NCI-H2196 treated with DMSO at 0.1 percent for 48 hours (cell line): ENCODE measurements around the gene EHMT1.
"Not testable (repeated sequence)": the region's sequence is repeated elsewhere in the genome, so short reads cannot be mapped to it uniquely, and the experiment has no call there.

ENCODE experiments used
- DNase-seq: peaks from one replicate; lab custom pipeline; 2025; ENCODE audit not compliant: unreplicated experiment; lab: John Stamatoyannopoulos, UW

Gene EHMT1

DNA sequence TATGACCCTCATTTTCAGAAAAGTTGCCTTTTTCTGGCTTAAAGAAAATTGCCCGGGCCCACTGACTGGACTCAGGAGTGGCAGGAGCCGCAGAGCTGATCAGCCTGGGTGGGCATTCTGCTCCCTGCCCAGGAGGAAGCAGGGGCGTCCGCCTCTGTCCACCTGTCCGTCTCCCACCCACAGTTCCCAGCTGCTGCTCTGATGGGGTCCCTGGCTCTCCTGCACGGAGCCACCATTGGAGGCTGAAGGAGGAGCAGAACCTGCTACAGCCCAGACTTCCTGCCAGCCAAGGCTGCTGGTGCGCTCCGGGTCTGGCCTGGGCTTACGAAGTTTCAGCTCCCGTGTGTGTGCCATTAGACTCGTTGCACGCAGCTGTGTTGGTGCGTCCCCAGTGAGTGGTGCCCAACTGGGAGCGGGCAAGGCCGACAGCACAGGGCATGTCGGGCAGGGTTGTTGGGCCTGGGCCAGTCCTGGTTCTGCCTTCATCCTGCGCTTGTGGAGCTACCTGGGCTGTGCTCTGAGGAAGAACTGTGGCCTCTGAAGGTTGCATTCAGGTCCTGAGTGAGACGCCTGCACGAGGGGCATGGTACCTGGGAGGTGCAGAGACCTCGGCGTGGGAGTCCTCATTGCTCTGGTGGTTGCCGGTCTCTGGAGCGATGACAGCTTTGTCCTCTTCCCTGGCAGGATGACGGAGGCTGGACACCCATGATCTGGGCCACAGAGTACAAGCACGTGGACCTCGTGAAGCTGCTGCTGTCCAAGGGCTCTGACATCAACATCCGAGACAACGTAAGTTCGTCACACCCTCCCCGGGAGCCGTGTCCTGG is 181.6 kb downstream of the EHMT1 start:
- no peak for DNase-seq

DNA sequence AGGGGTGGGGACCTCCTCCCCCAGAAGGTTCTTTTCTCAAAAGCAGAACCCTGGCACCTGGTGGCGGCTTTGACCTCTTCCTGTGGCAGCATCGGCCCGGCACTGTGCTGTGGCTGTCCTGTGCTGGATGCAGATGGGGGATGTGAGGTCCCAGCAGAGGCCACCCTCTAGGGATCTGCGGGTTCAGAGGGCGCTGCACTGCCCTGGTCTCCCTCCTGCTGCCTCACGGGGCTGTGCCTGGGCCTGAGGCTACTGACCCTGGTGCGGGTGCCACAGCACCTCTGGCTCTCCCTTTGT is 182.2 kb downstream of the EHMT1 start:
- DNase-seq: no peak

DNA sequence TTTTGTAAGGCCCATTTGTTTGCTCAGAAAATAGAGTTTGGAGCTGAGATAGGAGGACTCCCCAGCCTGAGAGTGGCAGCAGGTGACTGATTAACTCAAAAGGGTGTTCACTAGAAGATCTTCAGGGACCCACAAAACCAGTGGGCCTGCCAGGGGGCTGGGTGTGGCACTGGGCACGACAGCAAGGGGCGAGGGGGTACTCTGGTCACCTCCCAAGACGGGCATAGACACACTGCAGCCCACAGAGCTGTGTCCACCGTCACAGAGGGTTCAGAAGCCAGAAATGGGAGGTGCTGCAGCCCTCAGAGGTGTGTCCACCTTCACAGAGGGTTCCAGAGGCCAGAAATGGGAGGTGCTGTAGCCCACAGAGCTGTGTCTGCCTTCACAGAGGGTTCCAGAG is 183.2 kb downstream of the EHMT1 start:
- DNase-seq: no peak

DNA sequence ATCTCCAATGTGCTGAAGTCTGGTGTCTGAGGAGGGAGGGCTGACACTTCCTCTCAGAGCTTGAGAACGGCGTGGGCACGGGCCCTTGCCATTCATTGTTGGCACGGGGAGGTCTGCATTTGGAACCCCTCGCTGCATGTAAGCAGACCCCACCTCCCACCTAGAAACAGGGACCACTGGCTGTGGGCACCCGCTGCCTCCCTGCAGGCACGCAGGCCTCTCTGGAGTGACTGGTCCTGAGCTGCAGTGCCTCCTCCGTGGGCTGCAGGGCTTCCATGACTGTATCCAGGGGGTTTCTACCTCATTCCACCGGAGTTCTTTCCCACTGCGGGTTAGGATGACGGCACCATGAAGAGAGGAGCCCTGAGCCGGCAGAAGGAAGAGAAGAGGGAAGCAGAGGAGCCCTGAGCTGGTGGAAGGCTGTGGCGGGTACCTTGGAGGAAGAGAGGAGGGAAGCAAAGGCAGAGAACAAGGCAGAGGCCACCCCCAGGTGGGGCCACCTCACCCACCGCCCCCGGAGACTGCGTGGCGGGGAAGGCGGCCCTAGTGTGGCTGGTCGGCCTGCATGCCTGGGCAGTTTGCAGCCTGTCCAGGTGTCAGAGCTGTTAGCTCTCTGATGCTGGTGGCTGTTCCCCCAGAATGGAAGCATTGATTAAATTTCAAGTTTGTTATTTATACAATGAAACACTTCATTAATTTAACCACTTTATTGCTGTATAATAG is 183.9 kb downstream of the EHMT1 start:
- DNase-seq: no peak

DNA sequence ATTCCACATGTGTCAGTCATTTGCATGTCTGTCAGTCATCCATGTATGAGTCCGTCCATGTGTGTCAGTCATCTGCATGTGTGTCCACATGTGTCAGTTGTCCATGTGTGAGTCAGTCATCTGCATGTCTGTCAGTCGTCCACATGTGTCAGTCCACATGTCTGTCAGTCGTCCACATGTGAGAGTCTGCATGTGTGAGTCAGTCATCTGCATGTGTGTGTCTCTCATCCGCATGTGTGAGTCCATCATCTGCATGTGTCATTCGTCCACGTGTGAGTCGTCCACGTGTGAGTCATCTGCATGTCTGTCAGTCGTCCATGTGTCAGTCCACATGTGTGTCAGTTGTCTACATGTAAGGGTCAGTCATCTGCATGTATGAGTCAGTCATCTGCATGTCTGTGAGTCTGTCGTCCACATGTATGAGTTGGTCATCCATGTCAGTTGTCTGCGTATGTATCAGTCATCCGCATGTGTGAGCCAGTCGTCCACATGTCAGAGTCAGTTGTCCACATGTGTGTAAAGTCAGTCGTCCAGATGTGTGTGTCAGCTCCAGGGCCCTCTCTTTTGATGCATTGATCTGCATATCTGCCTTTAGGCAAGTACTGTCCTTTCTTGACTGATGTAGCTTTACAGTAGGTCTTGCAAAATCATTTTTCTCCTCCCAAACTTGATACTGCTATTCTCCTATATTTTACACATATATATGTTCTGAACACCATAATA is 186.3 kb downstream of the EHMT1 start:
- DNase-seq: no peak

DNA sequence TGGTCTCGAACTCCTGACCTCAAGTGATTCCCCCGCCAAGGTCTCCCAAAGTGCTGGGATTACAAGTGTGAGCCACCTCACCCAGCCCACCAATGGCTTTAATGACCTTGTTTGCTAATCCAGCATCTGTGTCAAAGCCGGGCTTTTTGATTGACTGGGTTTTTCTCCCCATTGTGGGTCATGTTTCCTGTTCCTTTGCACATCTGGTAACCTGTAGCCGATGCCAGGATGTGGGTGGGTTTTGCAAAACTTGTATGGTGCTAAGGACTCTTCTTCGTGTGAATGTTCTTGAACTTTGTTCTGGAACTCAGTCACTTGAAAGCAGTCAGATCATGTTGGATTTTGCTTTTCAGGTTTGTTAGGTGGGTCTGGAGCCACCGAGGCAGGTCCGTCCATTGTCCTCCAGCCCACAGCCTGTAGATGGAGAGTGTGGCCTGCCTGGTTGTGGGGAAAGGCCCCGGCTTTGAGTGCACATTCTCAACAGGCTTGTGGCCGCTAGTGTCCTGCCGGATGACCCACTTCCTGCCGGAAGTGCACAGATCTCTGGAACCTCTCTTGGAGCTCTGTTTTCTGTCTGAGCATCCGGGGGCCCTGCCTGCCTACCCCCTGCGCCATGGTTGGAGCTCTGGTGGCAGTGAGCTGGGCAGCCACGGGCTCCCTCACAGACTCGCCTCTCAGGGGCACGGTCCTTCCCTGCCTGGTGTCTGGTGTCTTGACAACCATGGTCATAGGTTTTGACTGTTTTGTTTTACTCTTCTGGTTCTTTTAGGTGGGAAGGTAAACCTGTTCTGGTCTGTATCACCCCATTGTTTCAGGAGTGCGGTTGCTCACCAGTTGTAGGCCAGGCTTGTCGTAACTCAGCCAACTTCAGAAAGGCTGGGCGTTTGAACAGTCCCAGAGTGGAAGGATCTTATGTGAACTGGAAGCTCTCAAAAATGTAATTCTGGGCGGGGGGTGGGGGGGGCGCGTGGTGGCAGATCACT is 189.2 kb downstream of the EHMT1 start:
- DNase-seq: no peak

DNA sequence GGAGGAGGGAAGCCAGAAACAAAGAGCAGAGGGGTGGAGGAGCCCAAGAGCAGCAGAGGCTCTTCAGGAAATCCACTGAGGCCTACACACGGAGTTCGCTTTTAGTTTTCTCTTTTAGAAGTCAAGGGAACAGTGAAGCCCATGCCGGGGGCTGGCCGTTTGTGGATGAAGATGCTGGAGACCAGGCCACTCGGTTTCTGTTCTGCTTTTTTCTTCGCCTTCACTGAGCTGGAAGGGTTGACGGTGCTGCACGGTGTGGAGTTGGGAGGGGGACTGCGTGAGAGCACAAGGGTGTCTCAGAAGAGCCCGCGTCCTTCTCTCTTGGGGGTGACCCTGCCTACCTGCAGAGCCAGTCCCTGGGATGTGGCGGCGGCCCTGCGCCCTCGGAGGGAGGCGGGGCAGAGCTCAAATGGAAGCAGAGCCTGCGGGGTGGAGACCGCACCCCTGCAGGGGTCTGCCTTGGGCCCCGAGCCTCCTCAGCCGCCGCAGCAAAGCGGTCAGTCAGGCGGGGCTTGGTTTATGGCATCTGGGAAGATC is 190.3 kb downstream of the EHMT1 start:
- DNase-seq: no peak

DNA sequence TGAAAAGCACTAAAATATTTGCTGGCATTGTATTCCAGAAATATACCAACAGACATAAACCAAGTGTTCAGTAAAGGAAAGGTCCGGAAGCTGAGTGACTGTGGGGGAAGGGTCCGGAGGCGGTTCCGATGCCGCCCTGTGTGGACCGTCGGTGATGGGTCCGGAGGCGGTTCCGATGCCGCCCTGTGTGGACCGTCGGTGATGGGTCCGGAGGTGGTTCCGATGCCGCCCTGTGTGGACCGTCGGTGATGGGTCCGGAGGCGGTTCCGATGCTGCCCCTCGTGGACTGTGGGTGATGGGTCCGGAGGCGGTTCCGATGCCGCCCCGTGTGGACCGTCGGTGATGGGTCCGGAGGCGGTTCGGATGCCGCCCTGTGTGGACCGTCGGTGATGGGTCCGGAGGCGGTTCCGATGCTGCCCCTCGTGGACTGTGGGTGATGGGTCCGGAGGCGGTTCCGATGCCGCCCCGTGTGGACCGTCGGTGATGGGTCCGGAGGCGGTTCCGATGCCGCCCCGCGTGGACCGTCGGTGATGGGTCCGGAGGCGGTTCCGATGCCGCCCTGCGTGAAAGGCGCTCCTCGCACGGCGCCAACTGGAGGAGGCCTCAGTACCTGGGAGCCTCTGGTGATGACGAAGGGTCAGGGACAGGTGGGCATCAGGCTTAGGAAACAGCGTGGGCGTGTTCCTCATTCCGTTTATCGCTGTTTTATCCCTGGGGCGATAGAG is 191.1 kb downstream of the EHMT1 start:
- DNase-seq: not testable (repeated sequence)

DNA sequence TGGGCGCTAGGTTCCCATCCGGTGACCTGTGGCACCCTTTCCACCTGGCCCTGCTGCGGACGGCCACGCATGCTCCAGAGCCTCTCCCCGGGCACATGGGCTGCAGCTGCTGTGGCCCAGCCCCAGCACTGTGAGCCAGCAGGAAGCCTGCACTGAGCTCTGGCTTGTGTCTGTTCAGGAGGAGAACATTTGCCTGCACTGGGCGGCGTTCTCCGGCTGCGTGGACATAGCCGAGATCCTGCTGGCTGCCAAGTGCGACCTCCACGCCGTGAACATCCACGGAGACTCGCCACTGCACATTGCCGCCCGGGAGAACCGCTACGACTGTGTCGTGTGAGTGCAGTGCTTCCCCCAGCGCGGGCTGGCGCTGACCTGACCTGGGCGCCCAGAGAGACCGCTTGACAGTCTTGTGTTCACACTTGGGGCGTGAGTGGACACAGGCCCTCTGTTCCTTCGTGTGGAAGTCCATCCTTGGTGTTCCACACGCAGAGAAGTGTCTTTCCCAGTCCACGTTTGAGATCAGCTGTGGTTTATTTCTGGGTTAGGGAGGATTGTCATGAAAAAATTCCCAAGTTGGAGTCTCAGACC is 192.6 kb downstream of the EHMT1 start:
- no peak for DNase-seq

DNA sequence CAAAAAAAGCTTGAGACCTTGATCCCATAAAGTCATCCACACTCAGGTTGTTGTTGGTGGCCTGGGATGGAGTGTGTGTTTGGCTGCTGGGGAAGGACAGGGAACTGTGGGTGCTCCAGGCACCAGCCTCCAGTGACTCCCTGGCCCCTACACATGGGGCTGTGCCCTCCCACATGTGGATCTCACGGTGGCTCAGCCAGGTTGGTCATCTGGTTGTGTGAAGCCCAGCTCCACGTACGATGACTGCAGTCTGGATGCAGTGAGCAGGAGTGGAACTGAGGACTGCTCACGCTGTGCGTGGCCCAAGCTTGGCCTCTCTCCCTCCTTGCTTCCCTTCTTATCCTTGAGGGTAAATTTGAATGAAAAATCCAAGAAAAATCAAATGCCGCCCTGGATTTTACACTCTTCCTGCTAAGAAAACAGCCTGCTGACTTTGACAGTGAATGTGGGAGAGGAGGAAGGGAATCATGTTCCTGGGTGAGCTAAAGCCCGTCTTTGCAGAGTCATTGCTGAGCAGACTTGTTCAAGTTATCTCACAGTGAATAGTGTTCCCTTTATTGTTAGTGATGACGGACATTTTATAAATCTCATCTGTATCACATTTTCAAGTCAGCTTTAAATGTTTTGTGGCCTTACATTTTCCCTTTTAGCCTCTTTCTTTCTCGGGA is 193.7 kb downstream of the EHMT1 start:
- no peak for DNase-seq

DNA sequence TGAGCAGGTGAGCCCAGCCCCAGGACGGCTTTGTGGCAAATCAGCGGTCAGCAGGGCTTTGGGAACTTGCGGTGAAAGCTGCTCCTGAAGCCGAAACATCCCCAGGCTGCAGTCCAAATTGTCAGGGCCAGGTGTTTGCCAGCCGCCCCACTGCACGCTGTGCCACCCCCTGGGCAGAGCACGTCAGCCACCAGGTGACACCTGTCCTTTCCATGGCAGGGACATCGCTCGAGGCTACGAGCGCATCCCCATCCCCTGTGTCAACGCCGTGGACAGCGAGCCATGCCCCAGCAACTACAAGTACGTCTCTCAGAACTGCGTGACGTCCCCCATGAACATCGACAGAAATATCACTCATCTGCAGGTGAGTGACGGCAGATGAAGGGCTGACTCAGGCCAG is 194.4 kb downstream of the EHMT1 start:
- DNase-seq: no peak

DNA sequence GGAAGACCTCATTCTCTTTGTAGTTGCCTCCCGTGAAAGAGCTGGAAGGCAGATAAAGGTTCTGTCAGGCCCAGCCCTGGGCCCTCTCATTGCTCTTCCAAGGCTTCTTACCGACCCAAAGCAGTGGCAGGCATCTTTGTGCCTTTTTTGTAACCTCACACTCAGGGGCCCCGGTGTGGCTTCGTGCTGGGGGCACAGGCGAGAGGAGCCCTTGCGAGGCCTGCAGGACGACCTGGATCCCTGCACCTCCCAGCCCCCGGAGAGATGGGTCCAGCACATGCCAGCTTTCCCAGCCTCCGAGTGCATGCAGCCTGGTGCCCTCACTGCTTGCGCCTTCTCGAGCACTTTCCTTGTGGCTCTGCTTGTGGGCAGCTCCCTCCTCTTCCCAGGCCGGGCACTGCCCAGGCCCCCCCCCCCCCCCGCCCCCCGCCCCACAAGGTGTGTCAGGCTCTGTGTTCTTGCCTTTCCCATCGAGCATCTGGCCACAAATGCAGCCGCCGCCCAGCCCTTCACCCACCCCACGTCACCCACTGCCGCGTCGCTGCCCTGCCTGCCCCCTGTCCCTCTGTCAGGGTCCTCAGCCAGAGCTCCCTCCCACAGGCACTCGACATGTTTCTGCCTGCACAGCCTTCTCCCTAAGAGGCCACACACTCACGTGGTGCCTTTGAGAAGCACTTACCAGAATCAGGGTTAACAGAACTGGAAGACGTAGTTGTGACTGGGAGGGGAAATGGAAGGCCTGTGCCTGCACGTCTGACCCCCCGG is 195.0 kb downstream of the EHMT1 start:
- DNase-seq: no peak

DNA sequence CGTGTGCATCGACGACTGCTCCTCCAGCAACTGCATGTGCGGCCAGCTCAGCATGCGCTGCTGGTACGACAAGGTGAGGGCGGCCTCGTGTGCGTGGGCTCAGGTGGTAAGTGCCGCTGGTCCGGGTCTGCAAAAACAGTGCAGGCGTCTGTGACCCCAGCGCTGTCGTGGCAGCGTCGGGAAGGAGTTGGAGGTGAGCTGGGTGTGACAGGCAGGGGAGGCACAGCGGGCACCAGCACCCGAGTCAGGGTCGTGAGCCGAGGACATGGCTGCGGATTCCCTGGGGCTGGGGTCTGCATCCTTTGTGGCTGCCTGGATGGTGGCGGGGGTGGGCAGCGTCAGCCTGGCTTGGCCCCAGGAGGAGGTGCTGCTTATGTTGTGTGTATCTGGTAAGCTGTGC is 195.6 kb downstream of the EHMT1 start:
- DNase-seq: no peak

DNA sequence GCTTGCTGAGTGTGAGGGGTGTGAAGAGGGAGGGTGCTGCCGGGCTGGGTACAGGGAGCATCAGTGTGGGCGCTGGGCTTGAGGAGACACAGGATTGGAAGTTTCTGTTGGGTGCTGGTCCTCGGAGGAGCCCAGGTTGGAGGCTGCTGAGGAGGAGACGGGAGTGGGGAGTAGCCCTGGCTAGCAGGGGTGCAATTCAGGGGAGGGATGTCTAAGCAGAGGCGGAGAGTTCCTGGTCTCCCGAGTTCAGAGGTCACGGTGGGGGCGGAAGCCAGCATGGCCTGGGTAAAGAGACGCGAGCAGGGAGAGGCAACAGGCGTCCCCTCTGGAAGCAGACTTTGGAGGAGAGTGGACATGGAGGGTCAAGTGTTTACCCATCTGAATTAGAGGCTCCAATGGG is 196.0 kb downstream of the EHMT1 start:
- DNase-seq: no peak

DNA sequence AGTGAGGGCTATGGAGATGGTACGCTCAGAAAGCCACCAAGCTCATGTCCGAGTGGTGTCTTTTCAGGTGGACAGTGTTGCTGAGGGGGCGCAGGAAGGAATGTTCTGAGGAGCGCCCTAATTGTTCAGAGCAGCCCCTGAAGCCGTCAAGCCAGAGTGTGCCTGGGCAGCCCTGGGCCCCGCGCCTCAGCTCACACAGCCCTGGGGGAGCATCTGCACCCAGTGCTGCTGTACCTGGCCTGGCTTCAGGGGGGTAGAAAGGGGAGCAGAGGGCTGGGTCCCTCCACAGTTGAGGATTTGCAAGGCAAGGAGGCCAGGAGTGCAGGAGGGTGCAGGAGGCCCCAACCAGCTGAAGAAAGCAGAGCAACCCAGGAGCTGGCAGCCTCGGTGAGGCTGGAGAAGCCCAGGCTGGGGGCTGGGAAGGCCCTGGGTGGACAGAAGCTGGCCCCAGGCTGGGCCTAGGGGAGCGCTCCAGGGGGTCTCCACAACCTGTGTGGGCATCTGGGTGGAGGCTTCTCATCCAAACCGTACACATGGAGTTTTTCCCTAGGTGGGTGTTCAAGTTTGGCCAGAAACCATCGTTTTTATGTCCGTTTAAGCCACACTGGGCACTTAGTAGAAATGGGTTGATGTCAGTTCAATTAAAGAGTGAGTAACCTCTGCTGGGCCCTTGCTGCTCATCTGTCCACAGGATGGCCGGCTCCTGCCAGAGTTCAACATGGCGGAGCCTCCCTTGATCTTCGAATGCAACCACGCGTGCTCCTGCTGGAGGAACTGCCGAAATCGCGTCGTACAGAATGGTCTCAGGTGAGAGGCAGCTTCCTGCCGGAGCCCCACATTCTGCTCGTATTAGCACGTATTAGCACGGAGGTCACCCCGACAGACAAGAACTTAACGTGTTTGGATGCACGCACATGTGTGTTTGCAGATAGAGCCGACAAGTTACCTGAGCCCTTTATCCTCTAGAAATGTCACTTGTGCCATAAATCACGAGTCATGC is 196.8 kb downstream of the EHMT1 start:
- no peak for DNase-seq

DNA sequence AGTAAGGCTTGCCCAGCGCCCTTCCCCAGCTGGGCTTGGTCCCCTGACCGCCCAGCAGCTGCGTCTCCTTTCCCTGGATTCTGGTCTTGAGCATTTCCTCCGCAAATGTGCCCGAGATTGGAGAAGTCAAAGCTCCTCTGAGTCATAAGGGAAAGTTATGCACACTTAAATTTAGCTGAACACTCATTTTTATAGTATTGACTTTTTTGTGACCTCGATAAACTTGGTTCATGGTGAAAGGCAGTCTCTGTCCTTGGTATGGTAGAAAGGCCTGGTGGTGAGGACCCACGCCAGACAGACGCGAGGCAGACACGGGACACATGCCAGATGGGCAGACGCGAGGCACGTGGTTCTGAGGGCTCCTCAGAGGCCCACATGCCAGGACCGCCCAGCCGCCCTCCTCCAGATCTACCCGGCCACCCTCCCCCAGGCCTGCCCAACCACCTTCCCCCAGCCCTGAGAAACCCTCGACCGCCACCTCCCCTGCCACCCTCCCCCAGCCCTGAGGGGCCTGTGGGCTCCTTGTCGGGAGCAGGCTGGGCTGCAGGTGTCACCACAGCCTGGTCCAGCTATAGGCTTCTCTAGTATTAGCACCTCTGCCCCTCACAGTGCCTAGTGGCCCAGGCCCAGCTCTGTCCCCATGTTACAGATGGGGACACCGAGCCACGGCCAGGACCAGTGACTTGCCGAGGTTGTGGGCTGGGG is 197.9 kb downstream of the EHMT1 start:
- DNase-seq: no peak
